Calu3 (cell line): Measurements from ENCODE around the gene PHKG2. TPM values are rescaled to one million over a fixed set of nuclear protein-coding genes. Genes with fewer than 3 reads are reported as not detected.

Experiments
- BruUV-seq: library from RNA; stranded (reverse); fragments of 400-500 nt; replicated peaks from 2 replicates; lab custom pipeline; 2021; lab: Mats Ljungman, UMichigan
- CTCF ChIA-PET: fragments of 300-600 bp; sonication (Branson Sonifier 250); formaldehyde crosslinking; loops from one replicate; lab custom pipeline; 2022; ENCODE audit warnings: antibody characterized with exemption; lab: Charles Lee
- DNase-seq: peaks from one replicate; pipeline ENCODE4 v3.0.0; 2022
- H3K27ac Mint-ChIP-seq: one replicate; pipeline ENCODE4 v1.8.0; 2022; ENCODE audit warnings: mixed read lengths; ENCODE audit not compliant: unreplicated experiment
- H3K27me3 Mint-ChIP-seq: one replicate; pipeline ENCODE4 v1.8.0; 2022; ENCODE audit warnings: mixed read lengths; ENCODE audit not compliant: unreplicated experiment
- H3K36me3 Mint-ChIP-seq: one replicate; pipeline ENCODE4 v1.8.0; 2022; ENCODE audit warnings: mild to moderate bottlenecking, moderate library complexity, mixed read lengths; ENCODE audit not compliant: insufficient read depth, unreplicated experiment
- H3K4me1 Mint-ChIP-seq: one replicate; pipeline ENCODE4 v1.8.0; 2022; ENCODE audit warnings: mild to moderate bottlenecking, low read depth, mixed read lengths; ENCODE audit not compliant: unreplicated experiment
- H3K4me3 Mint-ChIP-seq: one replicate; pipeline ENCODE4 v1.8.0; 2022; ENCODE audit warnings: mild to moderate bottlenecking, low read depth, moderate library complexity, mixed read lengths; ENCODE audit not compliant: unreplicated experiment
- H3K9me3 Mint-ChIP-seq: one replicate; pipeline ENCODE4 v1.8.0; 2022; ENCODE audit warnings: low read depth, mixed read lengths; ENCODE audit not compliant: unreplicated experiment
- intact Hi-C: fragments of 100-400 bp; cut with micrococcal nuclease; formaldehyde crosslinking; loops from one replicate; pipeline ENCODE4 v1.10.0; 2022; ENCODE audit not compliant: unreplicated experiment
- total RNA-seq: library from RNA; stranded (reverse); gene quantifications from 2 replicates; pipeline ENCODE4 v1.2.3, GENCODE V29; 2022
- TF ChIP-seq, protein P1 (sequence below): fragments of 200-600 bp; IDR thresholded peaks from one replicate; pipeline ENCODE4 v1.8.0; 2022; ENCODE audit warnings: antibody characterized with exemption; ENCODE audit not compliant: unreplicated experiment

Gene PHKG2
- total RNA-seq, 1 experiment from 2014 or later: 66.7 TPM

DNA sequence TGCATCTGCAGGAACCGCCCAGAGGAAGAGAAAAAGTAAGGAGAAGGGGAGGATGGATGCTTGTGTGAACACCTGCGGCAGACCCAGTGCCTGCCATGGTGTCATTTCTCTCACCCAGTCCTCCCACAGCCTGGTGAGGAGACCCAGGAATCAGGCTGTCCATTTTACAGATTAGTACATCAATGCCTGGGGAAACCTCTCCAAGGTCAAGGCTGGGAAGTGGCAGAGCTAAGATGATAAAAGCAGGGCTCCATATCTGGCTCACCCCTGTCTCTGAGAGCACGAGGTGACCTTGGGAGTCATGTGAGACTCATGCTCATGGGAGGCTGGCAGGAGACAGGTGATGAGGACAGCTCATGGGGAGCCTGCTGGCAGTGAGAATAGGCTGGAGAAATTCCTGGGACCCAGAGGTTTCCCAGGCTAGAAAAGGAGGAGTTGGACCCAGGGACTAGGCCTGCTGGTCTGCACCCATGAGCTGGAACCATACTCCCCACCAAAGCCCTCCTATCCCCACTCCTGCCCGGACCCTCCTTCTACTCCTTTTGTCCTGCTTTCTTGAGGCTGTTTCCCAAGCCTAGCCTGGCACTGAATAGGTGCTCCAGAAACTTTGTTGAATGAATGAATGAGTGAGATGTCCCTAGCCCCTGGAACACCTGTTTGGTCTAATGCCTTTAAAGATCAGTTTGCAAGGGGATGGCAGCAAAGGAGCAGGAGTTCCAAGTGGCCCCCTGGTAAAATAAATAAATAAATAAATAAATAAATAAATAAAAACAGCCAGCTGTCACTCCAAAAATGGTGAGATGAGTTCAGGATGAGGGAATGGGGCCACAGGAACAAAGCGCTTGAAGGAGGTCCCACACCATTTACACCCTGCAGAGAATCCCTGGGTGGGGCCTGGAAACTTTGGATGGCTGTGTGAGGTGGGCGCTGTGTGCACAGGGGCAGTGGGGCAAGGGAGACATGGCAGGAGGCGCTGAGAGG, 37.2 kb downstream of the PHKG2 start:
- DNase-seq: no peak
- Mint-ChIP-seq H3K27me3 (no peaks in the 10 kb centered on the region), H3K27ac (peak overlapping the region; percentile 73), H3K4me3 (peak overlapping the region; percentile 88), H3K9me3 (no peaks in the 10 kb centered on the region), H3K4me1 (peaks cover 23% of the 10 kb centered on the region), H3K36me3 (peaks cover 58% of the 10 kb centered on the region)
- TF ChIP-seq, protein P1, sequence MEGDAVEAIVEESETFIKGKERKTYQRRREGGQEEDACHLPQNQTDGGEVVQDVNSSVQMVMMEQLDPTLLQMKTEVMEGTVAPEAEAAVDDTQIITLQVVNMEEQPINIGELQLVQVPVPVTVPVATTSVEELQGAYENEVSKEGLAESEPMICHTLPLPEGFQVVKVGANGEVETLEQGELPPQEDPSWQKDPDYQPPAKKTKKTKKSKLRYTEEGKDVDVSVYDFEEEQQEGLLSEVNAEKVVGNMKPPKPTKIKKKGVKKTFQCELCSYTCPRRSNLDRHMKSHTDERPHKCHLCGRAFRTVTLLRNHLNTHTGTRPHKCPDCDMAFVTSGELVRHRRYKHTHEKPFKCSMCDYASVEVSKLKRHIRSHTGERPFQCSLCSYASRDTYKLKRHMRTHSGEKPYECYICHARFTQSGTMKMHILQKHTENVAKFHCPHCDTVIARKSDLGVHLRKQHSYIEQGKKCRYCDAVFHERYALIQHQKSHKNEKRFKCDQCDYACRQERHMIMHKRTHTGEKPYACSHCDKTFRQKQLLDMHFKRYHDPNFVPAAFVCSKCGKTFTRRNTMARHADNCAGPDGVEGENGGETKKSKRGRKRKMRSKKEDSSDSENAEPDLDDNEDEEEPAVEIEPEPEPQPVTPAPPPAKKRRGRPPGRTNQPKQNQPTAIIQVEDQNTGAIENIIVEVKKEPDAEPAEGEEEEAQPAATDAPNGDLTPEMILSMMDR: no peak
- BruUV-seq: TSS peak; percentile 41
- intact Hi-C loops: loop anchor here (2.0 to 5.0 kb wide), 2 partner anchors 19 to 92 kb away; no protein-coding TSS in a partner anchor
- CTCF ChIA-PET: interaction anchor here (0.8 to 0.9 kb wide), 2 partner anchors 20 to 157 kb away, joined by 3 read pairs; no protein-coding TSS in a partner anchor

DNA sequence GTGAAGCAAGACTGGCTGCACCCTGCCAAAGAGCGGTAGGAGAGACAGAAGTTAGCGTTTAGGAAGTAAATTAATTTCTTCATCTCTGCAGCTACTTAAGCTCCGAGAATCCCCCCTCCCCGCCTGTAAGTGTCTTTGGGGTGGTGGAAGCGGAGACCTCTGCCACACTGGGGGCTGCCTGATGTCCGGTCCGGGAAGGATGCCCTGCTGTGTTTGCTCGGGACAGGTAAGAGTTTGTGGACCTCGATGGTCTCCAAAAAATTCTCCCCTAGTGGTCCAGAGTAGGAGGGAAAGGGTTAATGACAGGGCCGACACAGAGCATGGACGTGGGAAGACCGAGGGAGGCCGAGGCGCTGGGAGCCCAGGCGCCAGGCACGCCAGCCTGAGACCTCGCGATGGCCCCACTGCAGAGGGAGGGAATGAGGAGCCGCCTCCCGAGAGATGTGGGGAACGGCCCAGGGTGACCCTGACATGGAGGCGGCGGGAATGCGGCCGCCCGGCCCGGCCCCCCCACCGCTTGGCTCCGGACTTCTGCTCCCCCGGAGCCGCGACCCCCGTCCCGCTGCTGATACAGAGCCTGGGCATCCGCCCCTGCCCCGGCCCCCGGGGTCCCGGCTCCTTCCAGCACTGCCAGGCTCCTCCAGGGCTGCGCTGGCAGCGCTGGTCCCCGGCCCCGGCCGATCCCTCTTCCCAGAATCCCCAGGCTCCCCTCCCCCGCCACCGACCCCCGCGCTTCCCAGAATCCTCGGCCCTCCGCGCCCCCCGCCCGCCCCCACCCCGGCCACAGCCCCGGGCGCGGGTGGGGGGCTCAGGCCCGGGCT, 38.1 kb downstream of the PHKG2 start:
- no TSS peak for BruUV-seq
- CTCF ChIA-PET: interaction anchor here (0.6 to 2.5 kb wide), 4 partner anchors 10 to 886 kb away, joined by 3 to 14 read pairs (median 4); partner anchors contain the start of gene ASPHD1
- Mint-ChIP-seq H3K4me1 (peaks cover 23% of the 10 kb centered on the region), H3K9me3 (no peaks in the 10 kb centered on the region), H3K27me3 (no peaks in the 10 kb centered on the region), H3K4me3 (peak overlapping the region; percentile 88), H3K36me3 (peaks cover 56% of the 10 kb centered on the region), H3K27ac (peak overlapping the region; percentile 73)
- TF ChIP-seq, protein P1: no peak
- peak; percentile 66 for DNase-seq
- intact Hi-C loops: loop anchor here (2.0 to 5.0 kb wide), 2 partner anchors 18 to 91 kb away; no protein-coding TSS in a partner anchor

DNA sequence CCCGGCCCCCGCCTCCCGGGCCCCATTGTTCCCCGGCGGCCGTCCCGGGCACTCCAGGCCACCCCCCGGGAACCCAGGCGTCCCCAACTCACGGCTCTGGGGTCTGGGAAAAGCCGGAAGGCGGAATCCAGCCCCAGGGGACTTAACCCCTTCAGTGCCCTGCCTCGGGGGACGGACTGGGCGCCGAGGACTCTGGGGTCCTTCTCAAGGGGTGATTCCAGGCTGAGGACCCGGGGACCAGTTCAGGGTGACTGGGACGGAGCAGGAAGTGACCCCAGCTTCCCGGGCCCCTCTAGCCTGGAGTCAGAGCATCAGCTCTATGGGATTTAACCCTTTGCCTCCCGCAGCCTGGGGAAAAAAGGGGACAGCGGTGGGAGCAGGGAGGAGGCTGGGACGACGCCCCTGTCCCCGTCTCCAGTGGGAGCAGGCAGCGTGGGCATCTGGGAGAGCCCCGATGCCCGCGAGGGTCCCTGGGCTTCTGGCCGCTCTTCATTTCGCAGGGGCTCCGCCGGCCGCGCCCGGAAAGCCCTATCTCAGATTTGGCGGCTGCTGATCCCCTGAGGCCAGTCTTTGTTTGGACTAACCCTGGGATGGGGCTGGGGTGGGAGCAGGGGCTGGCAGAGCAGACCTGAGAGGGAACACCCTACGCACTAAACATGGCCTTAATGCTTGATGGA, 38.8 kb downstream of the PHKG2 start, which contains the start of gene ZNF629:
TSS of gene ZNF629 (minus strand) at position 270 of the 677 bp plus-strand sequence. CDS start 2,723 bp downstream, outside the sequence.
- Mint-ChIP-seq H3K27me3 (no peaks in the 10 kb centered on the region), H3K4me1 (peaks cover 23% of the 10 kb centered on the region), H3K9me3 (no peaks in the 10 kb centered on the region), H3K4me3 (peak within 1 kb of the TSS; percentile 88), H3K36me3 (peaks cover 48% of the 10 kb centered on the region), H3K27ac (peak within 1 kb of the TSS; percentile 87)
- no TSS peak for BruUV-seq
- TF ChIP-seq, protein P1: no peak
- intact Hi-C loops: loop anchor here (2.0 to 5.0 kb wide), 2 partner anchors 18 to 90 kb away; no protein-coding TSS in a partner anchor
- DNase-seq: peak; percentile 78
- CTCF ChIA-PET: interaction anchor here (0.6 to 2.5 kb wide), 4 partner anchors 9 to 886 kb away, joined by 3 to 14 read pairs (median 4); partner anchors contain the start of gene ASPHD1
